ENCODE data around the gene ROR2.

ROR2 gene

GRCh38 chr9:91732187-91733005 is 217.6 kb downstream of the ROR2 start:
- no peak for DNase-seq

GRCh38 chr9:91730806-91731205 is 219.2 kb downstream of the ROR2 start:
- DNase-seq, result no peak

- no peak for DNase-seq
These were observed 220.5 kb downstream of the ROR2 start for GRCh38 chr9:91729558-91729842.

DNA sequence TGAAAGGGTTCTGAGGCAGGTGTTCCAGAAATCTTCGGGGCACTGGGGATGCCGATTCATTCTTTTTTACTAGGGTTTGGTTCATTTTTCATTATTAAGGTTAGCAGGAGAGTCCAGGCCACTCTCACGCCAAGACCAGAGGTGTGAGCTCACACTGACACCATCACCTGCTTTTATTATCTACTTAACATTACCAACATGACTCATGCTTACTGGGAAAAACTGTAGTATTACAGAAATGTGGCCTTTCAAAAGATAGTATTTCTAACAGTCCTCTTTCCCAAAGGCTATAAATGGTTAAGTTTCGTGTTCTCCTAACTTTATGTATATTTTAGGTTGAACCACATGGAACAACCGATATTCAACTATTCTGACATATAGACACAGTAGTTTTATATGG is 222.1 kb downstream of the ROR2 start:
- DNase-seq, result no peak

DNA sequence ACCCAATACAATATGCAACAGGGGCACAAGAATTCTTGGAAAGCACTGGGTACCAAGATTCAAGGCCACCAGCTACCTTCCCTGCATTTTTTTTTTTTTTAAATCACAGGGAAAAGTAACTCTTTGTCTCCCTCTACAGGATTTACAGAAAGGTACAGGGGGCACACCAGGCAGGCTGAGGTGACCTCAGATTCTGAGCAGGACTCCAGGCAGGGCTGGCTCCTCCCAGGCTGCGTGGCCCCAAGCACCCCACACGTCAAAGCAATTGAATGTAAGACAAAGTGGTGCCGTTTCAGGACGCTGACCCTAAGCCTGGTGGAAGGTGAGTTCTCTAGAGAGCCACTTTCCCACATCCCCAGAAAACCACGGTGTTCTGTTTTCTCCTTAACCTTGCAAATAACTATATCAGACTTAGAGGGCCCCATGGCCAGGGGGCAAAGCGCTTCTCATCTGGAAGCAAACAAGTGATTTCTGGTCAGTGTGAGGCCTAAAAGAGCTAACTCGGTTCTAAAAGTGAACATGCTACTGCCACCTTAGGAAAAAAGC is 222.6 kb downstream of the ROR2 start:
- no peak for DNase-seq

- DNase-seq, result no peak
These were observed 223.5 kb downstream of the ROR2 start for GRCh38 chr9:91726406-91727100.

DNA sequence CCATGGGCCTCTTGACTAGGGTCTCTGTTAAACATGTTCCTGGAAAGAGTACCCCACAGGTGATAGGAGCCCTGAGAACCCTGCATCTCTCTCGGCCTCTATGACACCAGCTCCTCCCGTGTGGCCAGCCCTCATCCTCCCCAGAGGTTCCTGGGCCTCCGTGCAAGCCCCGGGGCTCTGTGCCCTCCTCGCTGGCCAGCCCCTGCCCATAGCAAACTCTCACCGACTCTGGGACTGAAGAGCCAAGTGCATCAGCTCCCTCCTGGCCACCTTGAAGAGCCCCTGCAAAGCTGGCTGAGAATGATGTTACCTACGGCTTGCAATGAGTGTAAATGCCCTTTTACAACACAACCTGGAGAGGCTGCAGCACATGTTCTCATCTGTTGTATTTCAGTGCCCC is 224.4 kb downstream of the ROR2 start:
- DNase-seq, result no peak

GRCh38 chr9:91724609-91725505 is 225.2 kb downstream of the ROR2 start:
- DNase-seq, result no peak

- no peak for DNase-seq
These were observed 226.0 kb downstream of the ROR2 start for GRCh38 chr9:91724068-91724440.

GRCh38 chr9:91723420-91724067 is 226.5 kb downstream of the ROR2 start:
- DNase-seq, result no peak

- no peak for DNase-seq
These were observed 229.0 kb downstream of the ROR2 start for GRCh38 chr9:91720751-91721705.

GRCh38 chr9:91720313-91720712 is 229.7 kb downstream of the ROR2 start:
- DNase-seq, result no peak

GRCh38 chr9:91718071-91718470 is 232.0 kb downstream of the ROR2 start:
- DNase-seq, result no peak

GRCh38 chr9:91716815-91717214 is 233.2 kb downstream of the ROR2 start:
- no peak for DNase-seq

DNA sequence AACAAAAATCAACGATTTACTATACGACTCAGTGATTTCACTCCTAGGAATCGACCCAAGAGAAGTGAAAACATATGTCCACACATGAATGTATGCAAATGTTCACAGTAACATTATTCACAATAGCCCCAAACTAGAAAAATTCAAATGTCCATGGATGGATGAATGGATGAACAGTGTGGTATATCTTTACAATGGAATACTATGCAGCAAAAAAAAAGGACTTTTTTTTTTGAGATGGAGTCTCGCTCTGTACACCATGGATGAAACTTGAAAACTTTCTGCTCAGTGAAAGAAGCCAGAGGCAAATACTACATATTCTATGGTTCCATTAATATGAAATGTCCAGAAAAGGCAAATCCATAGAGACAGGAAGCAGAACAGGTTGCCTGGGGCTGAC is 233.8 kb downstream of the ROR2 start:
- no peak for DNase-seq

DNA sequence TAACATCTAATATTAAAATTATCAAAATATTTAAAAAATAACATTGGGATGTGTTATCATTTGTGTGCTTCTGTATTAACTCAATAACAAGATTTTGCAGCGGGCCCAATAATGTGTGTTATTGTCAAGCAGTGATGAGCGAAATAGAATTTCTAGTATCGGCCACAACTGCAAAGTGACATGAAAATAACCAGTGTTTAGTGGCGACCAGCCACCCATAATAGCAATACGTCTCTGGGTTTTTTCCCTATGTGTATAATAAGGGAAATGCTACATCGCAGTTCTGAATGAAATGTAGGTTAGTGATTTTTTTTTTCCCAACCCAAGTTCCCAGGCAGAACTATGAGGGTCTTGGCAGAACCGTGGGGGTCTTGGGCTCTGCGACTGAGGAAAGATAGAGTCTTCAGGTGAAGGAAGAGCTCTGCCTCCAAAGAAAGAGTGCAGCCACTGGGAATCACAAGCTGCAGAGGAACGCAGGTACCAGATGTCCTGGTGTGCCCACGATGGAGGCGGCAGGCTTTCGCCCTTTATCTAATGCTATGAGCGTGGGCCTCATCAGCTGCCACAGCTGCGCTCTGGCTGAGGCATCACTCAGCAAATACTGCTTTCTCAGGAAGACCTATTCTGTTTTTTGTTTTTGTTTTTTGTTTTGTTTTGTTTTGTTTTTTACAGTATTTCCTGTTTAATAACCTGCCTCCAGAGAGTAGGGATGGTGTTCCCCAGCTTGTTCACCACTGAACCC is 235.0 kb downstream of the ROR2 start:
- no peak for DNase-seq

GRCh38 chr9:91714020-91714806 is 235.8 kb downstream of the ROR2 start:
- no peak for DNase-seq

GRCh38 chr9:91712811-91713210 is 237.2 kb downstream of the ROR2 start:
- no peak for DNase-seq

GRCh38 chr9:91711755-91712601 is 238.1 kb downstream of the ROR2 start:
- no peak for DNase-seq
